GM10847 (cell line): ENCODE measurements around the gene SH2B3.

Experiments used
- POLR2A ChIP-seq: IDR thresholded peaks from 2 replicates; pipeline ENCODE4 v1.6.1; 2011; ENCODE audit not compliant: insufficient read length; ENCODE audit errors: extremely low read depth

The SH2B3 gene

GRCh38 chr12:111442301-111443045 lies 36.8 kb downstream of the SH2B3 start:
- no peak for TF ChIP-seq POLR2A

GRCh38 chr12:111443086-111443485 lies 37.4 kb downstream of the SH2B3 start:
- no peak for TF ChIP-seq POLR2A

GRCh38 chr12:111443586-111443985 lies 37.9 kb downstream of the SH2B3 start:
- no peak for TF ChIP-seq POLR2A

- no peak for TF ChIP-seq POLR2A
These were observed 38.7 kb downstream of the SH2B3 start for GRCh38 chr12:111444314-111444924.

GRCh38 chr12:111444925-111445725 lies 39.4 kb downstream of the SH2B3 start:
- TF ChIP-seq POLR2A = no peak

GRCh38 chr12:111445726-111446581 lies 40.2 kb downstream of the SH2B3 start:
- TF ChIP-seq POLR2A = no peak

- no peak for TF ChIP-seq POLR2A
These were observed 41.2 kb downstream of the SH2B3 start for GRCh38 chr12:111446631-111447570.

GRCh38 chr12:111447571-111448265 lies 42.0 kb downstream of the SH2B3 start:
- no peak for TF ChIP-seq POLR2A

- no peak for TF ChIP-seq POLR2A
These were observed 42.6 kb downstream of the SH2B3 start for GRCh38 chr12:111448266-111448830.

GRCh38 chr12:111448846-111449790 lies 43.4 kb downstream of the SH2B3 start:
- TF ChIP-seq POLR2A = no peak

- TF ChIP-seq POLR2A = no peak
These were observed 45.0 kb downstream of the SH2B3 start for GRCh38 chr12:111450676-111451075.

GRCh38 chr12:111451232-111451631 lies 45.5 kb downstream of the SH2B3 start:
- no peak for TF ChIP-seq POLR2A

GRCh38 chr12:111451649-111452129 lies 46.0 kb downstream of the SH2B3 start:
- no peak for TF ChIP-seq POLR2A
